Measurements from ENCODE around the gene LRFN4.
A peak's percentile ranks its signal among the peaks of the same experiment; 100 is the strongest.

LRFN4 gene

GRCh38 chr11:66888282-66888681, 31.4 kb downstream of the LRFN4 start:
- no peak for DNase-seq (ENCODE audit: low read depth in 2 of 3, low spot score in 2 of 3)

GRCh38 chr11:66889960-66890359, 33.1 kb downstream of the LRFN4 start:
- no peak for DNase-seq (ENCODE audit: low read depth in 2 of 3, low spot score in 2 of 3)

- peak in 2 of 3 experiments; percentile 29 to 31 for DNase-seq (ENCODE audit: low read depth in 2 of 3, low spot score in 2 of 3)
Measured at GRCh38 chr11:66891851-66892660, 35.2 kb downstream of the LRFN4 start.

DNA sequence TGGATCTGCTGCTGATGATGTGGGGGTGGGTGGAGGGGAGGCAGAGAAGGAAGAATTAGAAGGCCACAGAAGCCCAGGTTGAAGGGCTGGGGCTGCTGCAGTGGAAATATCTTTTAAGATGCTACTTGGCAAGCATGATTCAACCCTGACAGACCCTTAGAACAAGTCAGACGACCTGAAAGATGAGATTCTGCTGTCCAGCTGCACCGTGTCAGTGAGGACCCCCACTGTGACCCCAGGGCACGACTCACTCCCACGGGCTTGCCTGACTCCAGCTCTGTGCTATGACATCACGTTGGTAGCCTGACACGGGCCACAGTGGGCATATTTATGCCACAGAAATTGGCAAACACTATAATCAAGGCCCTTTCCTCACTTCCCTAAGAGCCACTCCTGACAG, 36.0 kb downstream of the LRFN4 start:
- DNase-seq (ENCODE audit: low read depth in 2 of 3, low spot score in 2 of 3), result no peak

GRCh38 chr11:66894141-66894540, 37.3 kb downstream of the LRFN4 start:
- no peak for DNase-seq (ENCODE audit: low read depth in 2 of 3, low spot score in 2 of 3)

DNA sequence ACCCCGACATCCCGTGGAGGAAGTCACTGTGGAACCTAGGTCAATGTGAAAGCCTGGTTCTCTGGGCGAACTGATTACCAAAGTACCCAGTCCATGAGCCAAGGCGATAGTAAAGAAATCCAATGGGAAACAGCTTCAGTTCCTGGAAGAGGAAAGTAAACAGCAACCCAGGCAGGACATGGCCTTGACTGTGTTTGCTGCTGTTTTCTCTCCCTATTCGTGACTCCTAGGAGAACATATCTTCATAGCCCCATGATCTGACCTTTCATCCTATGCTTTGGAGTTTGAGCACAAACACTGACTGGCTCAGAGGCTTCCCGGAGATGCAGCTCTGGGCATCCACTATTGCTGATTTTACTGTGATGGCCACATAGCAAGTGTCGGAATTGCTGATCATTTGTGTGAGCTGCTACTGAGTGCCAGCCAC, 45.1 kb downstream of the LRFN4 start:
- DNase-seq (ENCODE audit: low read depth in 2 of 3, low spot score in 2 of 3), result no peak

- DNase-seq (ENCODE audit: low read depth in 2 of 3, low spot score in 2 of 3), result no peak
Measured at GRCh38 chr11:66902486-66903177, 45.8 kb downstream of the LRFN4 start.

DNA sequence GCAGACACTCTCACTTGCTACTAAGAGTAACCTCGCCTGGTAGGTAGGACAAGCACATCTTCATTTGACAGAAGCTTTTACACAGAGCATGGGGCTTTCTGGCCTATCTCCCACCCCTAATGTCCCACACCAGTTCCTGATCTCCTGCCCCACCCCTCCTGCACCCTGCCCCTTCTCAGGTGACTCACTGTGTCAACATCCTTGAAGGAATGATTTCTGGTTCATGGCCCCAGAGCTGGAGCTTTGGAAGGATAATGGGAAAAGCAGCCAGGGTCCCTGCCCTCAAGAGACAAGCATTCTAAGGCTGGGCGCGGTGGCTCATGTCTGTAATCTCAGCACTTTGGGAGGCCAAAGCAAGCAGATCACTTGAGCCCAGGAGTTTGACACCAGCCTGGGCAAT, 47.2 kb downstream of the LRFN4 start:
- DNase-seq (ENCODE audit: low read depth in 2 of 3, low spot score in 2 of 3), result no peak

- DNase-seq (ENCODE audit: low read depth in 2 of 3, low spot score in 2 of 3), result no peak
Measured at GRCh38 chr11:66904561-66904960, 47.7 kb downstream of the LRFN4 start.

GRCh38 chr11:66904981-66905521, 48.2 kb downstream of the LRFN4 start:
- DNase-seq (ENCODE audit: low read depth in 2 of 3, low spot score in 2 of 3), result no peak

DNA sequence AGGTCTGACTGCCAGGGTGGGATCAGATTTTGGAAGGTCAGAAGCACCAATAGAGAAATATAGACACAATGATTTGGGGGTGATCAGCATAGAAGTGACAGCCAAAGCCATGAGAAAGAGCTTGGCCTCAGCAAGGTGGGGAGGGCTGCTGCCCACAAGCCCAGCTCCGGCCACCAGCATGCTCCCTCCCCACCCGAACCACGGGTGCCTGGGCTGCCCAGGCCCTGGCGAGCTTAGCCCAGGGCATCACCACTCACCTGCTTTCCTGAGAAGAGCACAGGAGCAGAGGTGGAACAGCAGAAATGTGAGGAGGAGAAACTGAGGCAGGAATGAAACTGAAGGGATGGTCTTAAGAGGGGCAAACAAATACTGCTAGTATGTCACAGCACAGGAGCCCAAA, 48.8 kb downstream of the LRFN4 start:
- no peak for DNase-seq (ENCODE audit: low read depth in 2 of 3, low spot score in 2 of 3)

GRCh38 chr11:66906061-66906733, 49.3 kb downstream of the LRFN4 start:
- DNase-seq (ENCODE audit: low read depth in 2 of 3, low spot score in 2 of 3), result no peak

GRCh38 chr11:66907751-66908630, 51.1 kb downstream of the LRFN4 start:
- DNase-seq (ENCODE audit: low read depth in 2 of 3, low spot score in 2 of 3), result no peak

GRCh38 chr11:66909181-66909580, 52.3 kb downstream of the LRFN4 start:
- no peak for DNase-seq (ENCODE audit: low read depth in 2 of 3, low spot score in 2 of 3)

DNA sequence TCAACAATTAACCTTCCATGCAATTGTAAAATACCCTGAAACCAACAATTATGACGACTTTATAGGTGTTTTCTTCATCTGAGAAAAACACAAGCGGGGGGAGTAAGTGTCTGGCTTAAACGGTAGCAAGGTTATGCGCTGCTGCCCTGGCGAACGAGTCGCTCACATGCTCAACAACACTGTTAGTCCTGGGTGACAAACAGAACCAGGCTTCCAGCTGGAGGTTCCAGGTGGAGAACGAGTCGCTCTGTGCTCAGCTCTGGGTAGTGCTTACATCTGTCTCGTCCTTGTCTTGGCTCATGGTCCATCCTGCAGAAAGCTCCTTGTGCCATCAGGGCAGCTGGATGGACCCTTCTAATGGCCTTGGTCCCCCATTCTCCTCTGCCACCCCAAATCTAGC, 53.2 kb downstream of the LRFN4 start:
- no peak for DNase-seq (ENCODE audit: low read depth in 2 of 3, low spot score in 2 of 3)

Measured in activated CD8-positive, alpha-beta memory T cell treated with anti-CD3 and anti-CD28 coated beads for 48 hours (primary cell).